NK-92 treated with Interleukin-12 subunit alpha and Interleukin-12 subunit beta, amount 100 ng/mL, for 24 hours (cell line): Measurements from ENCODE around the gene MRPL51.

Experiments
- DNase-seq: peaks from one replicate; lab custom pipeline; 2025; lab: John Stamatoyannopoulos, UW

The MRPL51 gene

DNA sequence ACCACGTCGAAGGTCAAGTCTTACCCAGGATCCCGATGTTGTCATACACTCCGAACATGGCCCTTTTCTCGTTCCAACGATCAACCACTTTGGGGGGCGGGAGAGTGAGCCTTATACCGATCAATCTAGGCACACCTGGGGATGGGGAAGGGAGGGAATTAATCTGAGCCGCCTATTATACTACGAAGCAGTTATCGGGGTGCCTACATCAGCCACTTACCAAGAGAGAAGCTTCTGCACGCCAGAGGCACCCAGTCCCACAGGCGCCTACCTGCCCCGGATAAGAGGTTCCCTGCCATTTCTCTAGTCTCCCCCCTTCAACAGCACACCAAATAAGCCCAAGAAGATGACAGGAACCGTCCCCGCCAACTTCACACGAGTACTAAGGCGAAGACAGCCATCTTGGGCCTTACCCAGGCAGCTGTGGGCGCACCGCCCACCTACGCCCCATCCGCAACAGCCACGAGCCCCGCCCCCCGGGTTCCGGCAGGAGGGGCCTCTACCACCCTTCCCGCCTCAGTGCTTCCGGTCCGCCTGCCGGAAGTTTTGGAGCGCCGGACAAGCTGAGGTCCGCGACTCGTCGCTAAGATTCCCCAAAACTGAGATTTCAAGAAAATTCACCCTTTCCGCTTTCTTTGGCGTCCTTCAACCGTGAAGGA is at the start of gene MRPL51:
Gene MRPL51 (minus strand): TSS at position 425 of the 659 bp plus-strand sequence. CDS start 126 bp downstream, at position 299.
- peak; percentile 84 for DNase-seq

DNA sequence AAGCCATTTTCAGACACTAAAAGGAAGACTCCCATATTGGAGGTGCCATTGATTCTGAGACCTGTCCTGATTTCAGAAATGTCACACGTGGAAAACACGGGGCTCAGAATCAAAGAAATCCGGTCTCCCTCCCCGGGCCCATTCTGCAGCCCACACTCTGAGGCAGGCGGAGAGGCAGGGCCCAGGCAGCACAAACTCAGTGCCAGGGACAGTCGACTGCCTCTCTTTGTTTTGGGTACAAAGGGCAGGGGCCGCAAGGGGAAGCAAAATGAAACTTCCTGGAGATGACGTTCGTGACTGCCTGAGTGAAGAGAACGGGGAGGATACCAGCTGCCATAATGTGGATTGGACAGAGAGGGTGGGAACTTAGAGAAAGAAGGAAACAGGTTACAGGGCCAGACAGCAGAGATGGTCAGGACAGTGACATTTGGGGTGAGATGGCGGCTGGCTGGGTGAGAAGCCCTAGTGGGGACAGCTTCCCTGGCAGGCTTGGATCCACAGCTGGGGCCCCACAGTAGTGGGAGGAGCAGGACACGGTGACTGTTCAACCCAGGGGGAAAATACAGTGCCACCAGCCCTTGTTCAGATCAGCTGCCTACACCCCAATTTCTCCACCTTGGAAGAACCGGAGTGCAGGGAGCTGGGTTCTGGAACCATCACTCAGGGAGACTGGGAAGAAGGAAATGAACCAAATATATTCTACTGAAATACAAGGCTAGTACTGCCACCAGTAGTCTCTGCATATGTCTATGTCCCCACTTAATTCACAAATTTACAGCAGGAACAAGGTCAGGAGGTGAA is 49.3 kb upstream of the MRPL51 start:
- DNase-seq: no peak

DNA sequence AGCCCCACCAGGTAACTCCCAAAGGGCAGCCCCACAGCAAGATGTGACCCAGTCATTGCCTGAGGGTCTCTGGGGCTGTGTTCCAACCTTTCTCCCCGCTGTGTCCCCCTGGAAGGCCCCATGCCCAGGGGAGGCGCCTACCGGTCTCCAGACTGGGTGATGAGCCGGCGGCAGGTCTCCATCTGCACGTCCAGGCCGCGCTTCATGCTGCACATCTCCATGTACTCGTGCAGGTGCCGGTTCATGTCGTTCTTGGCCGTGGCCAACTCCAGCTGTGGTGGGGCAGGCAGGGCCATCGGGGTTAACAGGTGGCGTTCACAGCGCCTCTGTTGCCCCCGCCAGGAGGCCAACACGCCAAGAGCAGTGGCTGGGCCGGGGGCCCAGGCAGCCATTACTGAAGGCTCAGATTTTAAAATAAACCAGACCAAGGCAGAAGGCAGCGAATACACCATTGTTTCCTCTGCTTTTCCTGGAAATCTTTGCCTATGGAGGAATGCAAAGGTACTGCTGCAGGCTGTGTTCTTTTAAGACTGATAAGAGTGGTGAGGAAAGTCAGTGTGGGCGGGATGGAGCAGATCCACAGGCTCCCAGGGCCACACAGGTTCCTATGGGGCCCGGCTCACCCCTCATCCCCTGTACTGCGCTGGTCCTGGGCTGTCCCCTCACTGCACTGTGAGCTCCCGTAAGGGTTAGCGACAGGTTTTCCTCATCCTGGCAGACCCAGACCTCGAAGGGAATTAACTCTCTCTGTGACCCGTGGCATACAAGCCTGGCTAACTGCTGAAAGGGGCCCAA is 48.5 kb upstream of the MRPL51 start:
- DNase-seq: no peak

DNA sequence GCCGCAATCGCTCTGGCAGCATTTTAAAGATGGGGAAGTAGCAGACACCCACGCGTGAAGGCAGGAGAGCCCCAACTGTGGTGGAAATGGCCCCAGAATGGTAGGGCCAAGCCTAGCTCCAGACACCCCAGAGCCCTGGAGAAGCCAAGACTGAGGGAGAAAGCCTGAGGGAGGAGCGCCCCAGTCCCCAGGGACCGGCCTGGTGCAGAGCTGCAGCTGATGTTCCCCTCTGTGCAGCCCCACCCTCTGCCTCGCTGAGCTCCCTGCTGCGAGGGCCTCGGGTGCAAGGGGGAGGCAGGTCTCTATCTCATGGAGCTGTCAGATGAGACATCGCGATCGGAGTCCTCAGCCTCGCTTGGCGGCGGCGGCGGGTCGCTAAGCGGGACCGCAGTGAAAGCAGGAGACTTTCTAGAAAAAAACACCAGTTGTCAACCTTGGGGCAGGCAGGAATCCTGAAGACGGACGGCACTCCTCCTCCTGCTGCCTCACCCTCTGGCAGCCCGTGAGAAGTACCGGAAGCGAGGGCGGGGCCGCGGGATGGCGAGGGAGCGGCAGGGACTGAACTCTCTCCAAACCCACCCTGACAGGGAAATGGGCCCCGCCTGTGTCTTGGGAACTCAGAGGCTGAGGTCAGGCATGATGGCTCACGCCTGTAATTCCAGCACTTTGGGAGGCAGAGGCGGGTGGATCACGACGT is 47.3 kb upstream of the MRPL51 start:
- DNase-seq: no peak

DNA sequence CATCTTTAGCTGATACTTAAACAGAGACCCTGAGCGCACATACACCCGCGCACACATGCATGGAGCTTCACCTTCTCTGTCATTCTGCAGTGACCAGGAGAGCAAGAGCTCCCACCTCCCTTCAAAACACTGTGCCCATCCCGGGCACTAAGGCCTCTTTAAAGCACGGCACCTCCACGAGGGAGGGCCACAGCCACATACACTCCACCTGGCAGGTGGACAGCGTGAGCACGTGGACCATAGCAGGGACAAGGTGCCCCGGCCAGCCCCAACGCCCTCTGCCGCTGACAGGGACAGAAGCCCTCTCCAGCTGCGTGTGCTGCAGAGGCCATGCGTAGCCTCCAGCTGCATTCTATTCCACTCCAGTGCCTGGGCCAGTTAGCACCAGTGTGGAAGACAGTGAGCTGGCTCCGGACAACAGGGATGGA is 46.7 kb upstream of the MRPL51 start:
- no peak for DNase-seq

DNA sequence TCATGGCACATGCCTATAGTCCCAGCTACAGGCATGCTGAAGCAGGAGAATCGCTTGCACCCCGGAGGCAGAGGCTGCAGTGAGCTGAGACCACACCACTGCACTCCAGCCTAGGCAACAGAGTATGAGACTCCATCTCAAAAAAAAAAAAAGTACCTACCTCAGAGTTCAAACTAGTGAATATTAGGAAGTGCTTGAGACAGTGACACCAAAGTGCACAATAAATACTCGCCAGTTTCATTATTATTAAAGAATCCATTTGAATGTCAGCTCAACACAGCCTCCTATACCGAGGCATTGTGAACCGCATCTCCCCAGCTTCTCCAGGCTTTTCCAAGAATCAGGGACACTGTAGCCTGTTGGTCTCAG is 46.2 kb upstream of the MRPL51 start:
- DNase-seq: no peak

DNA sequence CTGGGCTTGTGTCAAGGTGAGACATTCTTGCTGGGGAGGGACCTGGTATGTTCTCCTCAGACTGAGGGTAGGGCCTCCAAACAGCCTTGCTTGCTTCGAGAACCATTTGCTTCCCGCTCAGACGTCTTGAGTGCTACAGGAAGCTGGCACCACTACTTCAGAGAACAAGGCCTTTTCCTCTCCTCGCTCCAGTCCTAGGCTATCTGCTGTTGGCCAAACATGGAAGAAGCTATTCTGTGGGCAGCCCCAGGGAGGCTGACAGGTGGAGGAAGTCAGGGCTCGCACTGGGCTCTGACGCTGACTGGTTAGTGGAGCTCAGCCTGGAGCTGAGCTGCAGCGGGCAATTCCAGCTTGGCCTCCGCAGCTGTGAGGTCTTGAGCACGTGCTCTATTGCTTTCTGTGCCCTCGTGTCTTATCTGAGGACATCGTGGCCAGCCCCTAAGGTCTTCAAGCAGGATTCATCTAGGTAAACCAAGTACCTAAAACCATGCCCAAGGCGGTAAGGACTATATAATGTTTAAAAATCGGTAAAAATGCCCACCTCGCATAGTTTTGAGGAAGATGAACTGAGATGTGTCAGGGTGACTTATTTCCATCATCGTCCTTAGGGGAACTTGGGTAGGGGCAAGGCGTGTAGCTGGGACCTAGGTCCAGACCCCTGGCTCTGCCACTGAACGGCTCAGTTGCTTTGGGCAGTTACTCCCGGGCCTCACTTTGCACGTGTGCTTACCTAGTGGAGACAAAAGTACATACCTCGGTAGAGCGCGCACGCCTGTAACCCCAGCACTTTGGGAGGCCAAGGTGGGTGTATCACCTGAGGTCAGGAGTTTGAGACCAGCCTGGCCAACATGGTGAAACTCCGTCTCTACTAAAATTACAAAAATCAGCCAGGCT is 45.6 kb upstream of the MRPL51 start:
- no peak for DNase-seq

DNA sequence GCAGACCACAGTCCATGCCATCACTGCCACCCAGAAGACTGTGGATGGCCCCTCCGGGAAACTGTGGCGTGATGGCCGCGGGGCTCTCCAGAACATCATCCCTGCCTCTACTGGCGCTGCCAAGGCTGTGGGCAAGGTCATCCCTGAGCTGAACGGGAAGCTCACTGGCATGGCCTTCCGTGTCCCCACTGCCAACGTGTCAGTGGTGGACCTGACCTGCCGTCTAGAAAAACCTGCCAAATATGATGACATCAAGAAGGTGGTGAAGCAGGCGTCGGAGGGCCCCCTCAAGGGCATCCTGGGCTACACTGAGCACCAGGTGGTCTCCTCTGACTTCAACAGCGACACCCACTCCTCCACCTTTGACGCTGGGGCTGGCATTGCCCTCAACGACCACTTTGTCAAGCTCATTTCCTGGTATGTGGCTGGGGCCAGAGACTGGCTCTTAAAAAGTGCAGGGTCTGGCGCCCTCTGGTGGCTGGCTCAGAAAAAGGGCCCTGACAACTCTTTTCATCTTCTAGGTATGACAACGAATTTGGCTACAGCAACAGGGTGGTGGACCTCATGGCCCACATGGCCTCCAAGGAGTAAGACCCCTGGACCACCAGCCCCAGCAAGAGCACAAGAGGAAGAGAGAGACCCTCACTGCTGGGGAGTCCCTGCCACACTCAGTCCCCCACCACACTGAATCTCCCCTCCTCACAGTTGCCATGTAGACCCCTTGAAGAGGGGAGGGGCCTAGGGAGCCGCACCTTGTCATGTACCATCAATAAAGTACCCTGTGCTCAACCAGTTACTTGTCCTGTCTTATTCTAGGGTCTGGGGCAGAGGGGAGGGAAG is 44.7 kb upstream of the MRPL51 start:
- DNase-seq: peak; percentile 26

DNA sequence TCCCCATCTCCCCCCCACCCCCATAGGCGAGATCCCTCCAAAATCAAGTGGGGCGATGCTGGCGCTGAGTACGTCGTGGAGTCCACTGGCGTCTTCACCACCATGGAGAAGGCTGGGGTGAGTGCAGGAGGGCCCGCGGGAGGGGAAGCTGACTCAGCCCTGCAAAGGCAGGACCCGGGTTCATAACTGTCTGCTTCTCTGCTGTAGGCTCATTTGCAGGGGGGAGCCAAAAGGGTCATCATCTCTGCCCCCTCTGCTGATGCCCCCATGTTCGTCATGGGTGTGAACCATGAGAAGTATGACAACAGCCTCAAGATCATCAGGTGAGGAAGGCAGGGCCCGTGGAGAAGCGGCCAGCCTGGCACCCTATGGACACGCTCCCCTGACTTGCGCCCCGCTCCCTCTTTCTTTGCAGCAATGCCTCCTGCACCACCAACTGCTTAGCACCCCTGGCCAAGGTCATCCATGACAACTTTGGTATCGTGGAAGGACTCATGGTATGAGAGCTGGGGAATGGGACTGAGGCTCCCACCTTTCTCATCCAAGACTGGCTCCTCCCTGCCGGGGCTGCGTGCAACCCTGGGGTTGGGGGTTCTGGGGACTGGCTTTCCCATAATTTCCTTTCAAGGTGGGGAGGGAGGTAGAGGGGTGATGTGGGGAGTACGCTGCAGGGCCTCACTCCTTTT is 44.0 kb upstream of the MRPL51 start:
- DNase-seq: no peak

DNA sequence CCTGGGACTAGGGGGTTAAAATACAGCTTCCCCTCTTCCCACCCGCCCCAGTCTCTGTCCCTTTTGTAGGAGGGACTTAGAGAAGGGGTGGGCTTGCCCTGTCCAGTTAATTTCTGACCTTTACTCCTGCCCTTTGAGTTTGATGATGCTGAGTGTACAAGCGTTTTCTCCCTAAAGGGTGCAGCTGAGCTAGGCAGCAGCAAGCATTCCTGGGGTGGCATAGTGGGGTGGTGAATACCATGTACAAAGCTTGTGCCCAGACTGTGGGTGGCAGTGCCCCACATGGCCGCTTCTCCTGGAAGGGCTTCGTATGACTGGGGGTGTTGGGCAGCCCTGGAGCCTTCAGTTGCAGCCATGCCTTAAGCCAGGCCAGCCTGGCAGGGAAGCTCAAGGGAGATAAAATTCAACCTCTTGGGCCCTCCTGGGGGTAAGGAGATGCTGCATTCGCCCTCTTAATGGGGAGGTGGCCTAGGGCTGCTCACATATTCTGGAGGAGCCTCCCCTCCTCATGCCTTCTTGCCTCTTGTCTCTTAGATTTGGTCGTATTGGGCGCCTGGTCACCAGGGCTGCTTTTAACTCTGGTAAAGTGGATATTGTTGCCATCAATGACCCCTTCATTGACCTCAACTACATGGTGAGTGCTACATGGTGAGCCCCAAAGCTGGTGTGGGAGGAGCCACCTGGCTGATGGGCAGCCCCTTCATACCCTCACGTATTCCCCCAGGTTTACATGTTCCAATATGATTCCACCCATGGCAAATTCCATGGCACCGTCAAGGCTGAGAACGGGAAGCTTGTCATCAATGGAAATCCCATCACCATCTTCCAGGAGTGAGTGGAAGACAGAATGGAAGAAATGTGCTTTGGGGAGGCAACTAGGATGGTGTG is 43.1 kb upstream of the MRPL51 start:
- no peak for DNase-seq

DNA sequence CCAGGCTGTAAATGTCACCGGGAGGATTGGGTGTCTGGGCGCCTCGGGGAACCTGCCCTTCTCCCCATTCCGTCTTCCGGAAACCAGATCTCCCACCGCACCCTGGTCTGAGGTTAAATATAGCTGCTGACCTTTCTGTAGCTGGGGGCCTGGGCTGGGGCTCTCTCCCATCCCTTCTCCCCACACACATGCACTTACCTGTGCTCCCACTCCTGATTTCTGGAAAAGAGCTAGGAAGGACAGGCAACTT is 42.6 kb upstream of the MRPL51 start:
- DNase-seq: no peak

DNA sequence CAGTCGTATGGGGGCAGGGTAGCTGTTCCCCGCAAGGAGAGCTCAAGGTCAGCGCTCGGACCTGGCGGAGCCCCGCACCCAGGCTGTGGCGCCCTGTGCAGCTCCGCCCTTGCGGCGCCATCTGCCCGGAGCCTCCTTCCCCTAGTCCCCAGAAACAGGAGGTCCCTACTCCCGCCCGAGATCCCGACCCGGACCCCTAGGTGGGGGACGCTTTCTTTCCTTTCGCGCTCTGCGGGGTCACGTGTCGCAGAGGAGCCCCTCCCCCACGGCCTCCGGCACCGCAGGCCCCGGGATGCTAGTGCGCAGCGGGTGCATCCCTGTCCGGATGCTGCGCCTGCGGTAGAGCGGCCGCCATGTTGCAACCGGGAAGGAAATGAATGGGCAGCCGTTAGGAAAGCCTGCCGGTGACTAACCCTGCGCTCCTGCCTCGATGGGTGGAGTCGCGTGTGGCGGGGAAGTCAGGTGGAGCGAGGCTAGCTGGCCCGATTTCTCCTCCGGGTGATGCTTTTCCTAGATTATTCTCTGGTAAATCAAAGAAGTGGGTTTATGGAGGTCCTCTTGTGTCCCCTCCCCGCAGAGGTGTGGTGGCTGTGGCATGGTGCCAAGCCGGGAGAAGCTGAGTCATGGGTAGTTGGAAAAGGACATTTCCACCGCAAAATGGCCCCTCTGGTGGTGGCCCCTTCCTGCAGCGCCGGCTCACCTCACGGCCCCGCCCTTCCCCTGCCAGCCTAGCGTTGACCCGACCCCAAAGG is 42.1 kb upstream of the MRPL51 start:
- DNase-seq: peak; percentile 67

DNA sequence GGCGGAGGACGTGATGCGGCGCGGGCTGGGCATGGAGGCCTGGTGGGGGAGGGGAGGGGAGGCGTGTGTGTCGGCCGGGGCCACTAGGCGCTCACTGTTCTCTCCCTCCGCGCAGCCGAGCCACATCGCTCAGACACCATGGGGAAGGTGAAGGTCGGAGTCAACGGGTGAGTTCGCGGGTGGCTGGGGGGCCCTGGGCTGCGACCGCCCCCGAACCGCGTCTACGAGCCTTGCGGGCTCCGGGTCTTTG is 41.6 kb upstream of the MRPL51 start:
- DNase-seq: peak; percentile 70

DNA sequence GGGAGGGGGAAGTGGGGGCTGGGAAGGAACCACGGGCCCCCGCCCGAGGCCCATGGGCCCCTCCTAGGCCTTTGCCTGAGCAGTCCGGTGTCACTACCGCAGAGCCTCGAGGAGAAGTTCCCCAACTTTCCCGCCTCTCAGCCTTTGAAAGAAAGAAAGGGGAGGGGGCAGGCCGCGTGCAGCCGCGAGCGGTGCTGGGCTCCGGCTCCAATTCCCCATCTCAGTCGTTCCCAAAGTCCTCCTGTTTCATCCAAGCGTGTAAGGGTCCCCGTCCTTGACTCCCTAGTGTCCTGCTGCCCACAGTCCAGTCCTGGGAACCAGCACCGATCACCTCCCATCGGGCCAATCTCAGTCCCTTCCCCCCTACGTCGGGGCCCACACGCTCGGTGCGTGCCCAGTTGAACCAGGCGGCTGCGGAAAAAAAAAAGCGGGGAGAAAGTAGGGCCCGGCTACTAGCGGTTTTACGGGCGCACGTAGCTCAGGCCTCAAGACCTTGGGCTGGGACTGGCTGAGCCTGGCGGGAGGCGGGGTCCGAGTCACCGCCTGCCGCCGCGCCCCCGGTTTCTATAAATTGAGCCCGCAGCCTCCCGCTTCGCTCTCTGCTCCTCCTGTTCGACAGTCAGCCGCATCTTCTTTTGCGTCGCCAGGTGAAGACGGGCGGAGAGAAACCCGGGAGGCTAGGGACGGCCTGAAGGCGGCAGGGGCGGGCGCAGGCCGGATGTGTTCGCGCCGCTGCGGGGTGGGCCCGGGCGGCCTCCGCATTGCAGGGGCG is 41.0 kb upstream of the MRPL51 start, which contains the start of gene GAPDH:
Gene GAPDH (plus strand): TSS at position 595 of the 772 bp plus-strand sequence. CDS start 316 bp downstream, outside the sequence.
- DNase-seq: peak; percentile 82

DNA sequence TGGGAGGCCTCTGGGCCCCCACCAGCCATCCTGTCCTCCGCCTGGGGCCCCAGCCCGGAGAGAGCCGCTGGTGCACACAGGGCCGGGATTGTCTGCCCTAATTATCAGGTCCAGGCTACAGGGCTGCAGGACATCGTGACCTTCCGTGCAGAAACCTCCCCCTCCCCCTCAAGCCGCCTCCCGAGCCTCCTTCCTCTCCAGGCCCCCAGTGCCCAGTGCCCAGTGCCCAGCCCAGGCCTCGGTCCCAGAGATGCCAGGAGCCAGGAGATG is 40.5 kb upstream of the MRPL51 start:
- DNase-seq: no peak

DNA sequence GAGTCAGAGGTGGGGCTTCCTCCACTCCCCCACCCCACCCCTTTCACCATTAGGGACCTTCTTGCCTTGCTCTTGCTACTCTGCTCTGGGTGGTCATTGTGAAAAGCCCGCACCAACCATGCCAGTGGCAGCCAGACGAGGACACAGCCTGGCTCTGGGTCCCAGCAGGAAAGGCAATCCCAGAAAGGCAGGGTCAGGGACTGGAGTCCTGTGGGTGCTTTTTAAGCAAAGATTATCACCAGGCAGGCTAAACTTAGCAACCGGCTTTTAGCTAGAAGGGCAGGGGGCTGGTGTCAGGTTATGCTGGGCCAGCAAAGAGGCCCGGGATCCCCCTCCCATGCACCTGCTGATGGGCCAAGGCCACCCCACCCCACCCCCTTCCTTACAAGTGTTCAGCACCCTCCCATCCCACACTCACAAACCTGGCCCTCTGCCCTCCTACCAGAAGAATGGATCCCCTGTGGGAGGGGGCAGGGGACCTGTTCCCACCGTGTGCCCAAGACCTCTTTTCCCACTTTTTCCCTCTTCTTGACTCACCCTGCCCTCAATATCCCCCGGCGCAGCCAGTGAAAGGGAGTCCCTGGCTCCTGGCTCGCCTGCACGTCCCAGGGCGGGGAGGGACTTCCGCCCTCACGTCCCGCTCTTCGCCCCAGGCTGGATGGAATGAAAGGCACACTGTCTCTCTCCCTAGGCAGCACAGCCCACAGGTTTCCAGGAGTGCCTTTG is 40.0 kb upstream of the MRPL51 start:
- peak; percentile 34 for DNase-seq
